Kidney epithelial cell (primary cell): Measurements from ENCODE around the gene TOR1A. TPM values are rescaled to one million over a fixed set of nuclear protein-coding genes. Genes with fewer than 3 reads are reported as not detected.

Experiments
- DNase-seq: peaks from one replicate; pipeline ENCODE4 v3.0.0-alpha.2; 2010; ENCODE audit warnings: low read depth
- H3K27me3 ChIP-seq: 2 replicates; pipeline ENCODE4 v1.6.0; 2011; ENCODE audit warnings: low read length; ENCODE audit not compliant: control insufficient read depth, insufficient read depth
- H3K36me3 ChIP-seq: 2 replicates; pipeline ENCODE4 v1.5.1; 2011; ENCODE audit warnings: low read length; ENCODE audit not compliant: control insufficient read depth, insufficient read depth
- H3K4me3 ChIP-seq: 2 replicates; pipeline ENCODE4 v1.5.1; 2011; ENCODE audit warnings: low read depth, mild to moderate bottlenecking, control low read depth, low read length
- CTCF ChIP-seq: IDR thresholded peaks from 2 replicates; pipeline ENCODE4 v1.5.1; 2011; ENCODE audit warnings: mild to moderate bottlenecking, moderate library complexity, low read length, control low read depth, inconsistent platforms; ENCODE audit not compliant: insufficient read depth, poor library complexity, severe bottlenecking
- total RNA-seq: library from RNA; depleted of rRNA; stranded (reverse); fragments of >200 nt; gene quantifications from 2 replicates; pipeline ENCODE4 v1.2.3, GENCODE V29; 2015

TOR1A gene
- total RNA-seq, 1 donor from 2014 or later = 52.4 TPM

GRCh38 chr9:129836311-129837007 is 12.5 kb upstream of the TOR1A start:
- Histone ChIP-seq H3K4me3 (peak overlapping the region; percentile 76), H3K27me3 (no peaks in the 10 kb centered on the region), H3K36me3 (no peaks in the 10 kb centered on the region)
- TF ChIP-seq CTCF = no peak
- no peak for DNase-seq

- peak overlapping the region; percentile 76 for H3K4me3 ChIP-seq
- H3K36me3 ChIP-seq = no peaks in the 10 kb centered on the region
- TF ChIP-seq CTCF = no peak
- H3K27me3 ChIP-seq = no peaks in the 10 kb centered on the region
- no peak for DNase-seq
Observed at GRCh38 chr9:129835860-129836223, 11.9 kb upstream of the TOR1A start.

GRCh38 chr9:129835128-129835859 is 11.4 kb upstream of the TOR1A start, which contains the start of the genes C9orf78 and USP20:
Gene C9orf78 (minus strand): TSS chr9:129835275. CDS start chr9:129835221, 54 bp downstream.
Gene USP20 (plus strand): TSS chr9:129835458. CDS start chr9:129852556, 17,098 bp downstream.
- no peak for TF ChIP-seq CTCF
- peak; percentile 82 for DNase-seq
- no peaks in the 10 kb centered on the region for H3K27me3 ChIP-seq
- H3K4me3 ChIP-seq = peak within 1 kb of the TSS; percentile 76
- H3K36me3 ChIP-seq = no peaks in the 10 kb centered on the region

- H3K27me3 ChIP-seq = no peaks in the 10 kb centered on the region
- no peak for TF ChIP-seq CTCF
- DNase-seq = no peak
- peak overlapping the region; percentile 76 for H3K4me3 ChIP-seq
- H3K36me3 ChIP-seq = no peaks in the 10 kb centered on the region
Observed at GRCh38 chr9:129834489-129835127, 10.7 kb upstream of the TOR1A start.

GRCh38 chr9:129832982-129833381 is 9.0 kb upstream of the TOR1A start:
- Histone ChIP-seq H3K36me3 (no peaks in the 10 kb centered on the region), H3K4me3 (no peak overlapping the region), H3K27me3 (no peaks in the 10 kb centered on the region)
- TF ChIP-seq CTCF = no peak
- no peak for DNase-seq
